GM13976 (cell line): Measurements from ENCODE around the gene CEACAM16.
"Not testable (repeated sequence)": the region's sequence is repeated elsewhere in the genome, so short reads cannot be mapped to it uniquely, and the experiment has no call there.

Experiments used
- DNase-seq: peaks from one replicate; pipeline ENCODE4 v3.0.0; 2012; ENCODE audit warnings: low spot score
- in situ Hi-C: fragments of 300-500 bp; cut with MboI; formaldehyde crosslinking; loops from one replicate; pipeline ENCODE4 v1.12.0; 2022; ENCODE audit warnings: low sequenced_read_pairs, mixed read lengths, inconsistent platforms; ENCODE audit not compliant: unreplicated experiment
- TF ChIP-seq, protein P1 (sequence below): IDR thresholded peaks from 2 replicates; pipeline ENCODE4 v1.5.1; 2012; ENCODE audit warnings: borderline replicate concordance, mild to moderate bottlenecking; ENCODE audit not compliant: insufficient read depth; ENCODE audit errors: extremely low read depth, missing control alignments, control extremely low read depth

Gene CEACAM16

DNA sequence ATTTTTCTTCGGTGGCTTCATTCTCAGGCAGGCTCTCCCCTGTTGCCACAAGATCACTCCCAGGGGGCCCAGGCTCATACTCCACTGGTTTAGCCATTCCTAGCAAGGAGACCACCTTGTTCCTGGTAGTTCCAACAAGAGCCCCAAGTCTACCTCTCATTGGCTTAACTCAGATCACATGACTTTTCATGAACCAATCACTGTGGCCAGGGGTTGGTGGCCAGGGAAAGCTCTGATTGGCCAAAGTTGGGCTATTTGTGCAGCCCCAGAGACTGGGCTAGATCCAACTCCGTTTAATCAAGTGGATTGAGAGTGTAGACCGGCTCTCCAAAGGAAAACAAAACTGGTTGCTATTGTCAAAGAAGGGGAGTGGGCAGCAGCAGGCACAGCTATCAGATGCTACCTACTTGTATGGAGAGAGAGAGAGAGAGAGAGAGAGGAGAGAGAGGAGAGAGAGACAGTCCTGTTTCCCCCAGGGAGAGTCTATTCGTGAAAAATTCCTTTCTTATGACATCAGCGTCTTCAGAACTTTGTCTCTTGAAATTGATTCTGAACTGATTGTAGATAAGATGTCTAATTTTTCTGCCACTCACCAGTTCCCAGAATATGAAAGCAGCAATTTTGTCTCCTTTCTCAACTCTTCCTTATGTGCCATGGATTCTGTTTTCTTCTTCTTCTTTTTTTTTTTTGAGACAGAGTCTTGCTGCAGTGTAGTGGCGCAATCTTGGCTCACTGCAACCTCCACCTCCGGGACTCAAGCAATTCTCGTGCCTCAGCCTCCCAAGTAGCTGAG lies 21.7 kb upstream of the CEACAM16 start:
- DNase-seq: no peak
- TF ChIP-seq, protein P1, sequence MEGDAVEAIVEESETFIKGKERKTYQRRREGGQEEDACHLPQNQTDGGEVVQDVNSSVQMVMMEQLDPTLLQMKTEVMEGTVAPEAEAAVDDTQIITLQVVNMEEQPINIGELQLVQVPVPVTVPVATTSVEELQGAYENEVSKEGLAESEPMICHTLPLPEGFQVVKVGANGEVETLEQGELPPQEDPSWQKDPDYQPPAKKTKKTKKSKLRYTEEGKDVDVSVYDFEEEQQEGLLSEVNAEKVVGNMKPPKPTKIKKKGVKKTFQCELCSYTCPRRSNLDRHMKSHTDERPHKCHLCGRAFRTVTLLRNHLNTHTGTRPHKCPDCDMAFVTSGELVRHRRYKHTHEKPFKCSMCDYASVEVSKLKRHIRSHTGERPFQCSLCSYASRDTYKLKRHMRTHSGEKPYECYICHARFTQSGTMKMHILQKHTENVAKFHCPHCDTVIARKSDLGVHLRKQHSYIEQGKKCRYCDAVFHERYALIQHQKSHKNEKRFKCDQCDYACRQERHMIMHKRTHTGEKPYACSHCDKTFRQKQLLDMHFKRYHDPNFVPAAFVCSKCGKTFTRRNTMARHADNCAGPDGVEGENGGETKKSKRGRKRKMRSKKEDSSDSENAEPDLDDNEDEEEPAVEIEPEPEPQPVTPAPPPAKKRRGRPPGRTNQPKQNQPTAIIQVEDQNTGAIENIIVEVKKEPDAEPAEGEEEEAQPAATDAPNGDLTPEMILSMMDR: no peak

DNA sequence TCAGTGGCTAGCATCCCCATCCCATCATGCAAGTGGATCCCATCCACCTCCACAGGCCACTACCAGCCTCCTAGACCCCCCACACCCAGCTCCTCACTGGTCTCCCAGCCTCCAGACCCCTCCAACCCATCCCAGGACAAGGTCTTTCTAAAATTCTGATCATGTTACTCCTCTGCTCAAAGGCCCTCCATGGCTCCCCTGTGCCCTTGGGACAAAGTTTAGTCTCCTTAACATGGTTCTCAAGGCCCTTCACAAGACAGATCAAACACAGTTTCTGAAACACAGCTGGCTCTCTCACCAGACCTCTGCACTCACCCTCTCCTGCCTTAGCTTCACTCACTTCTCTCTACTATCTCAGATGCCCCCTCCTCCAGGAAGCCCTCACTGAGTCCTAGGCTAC lies 18.4 kb upstream of the CEACAM16 start:
- in situ Hi-C loops: no loop called here
- TF ChIP-seq, protein P1: no peak

More for the DNA sequence above, 21.7 kb upstream of the CEACAM16 start:
- in situ Hi-C loops: no loop called here

DNA sequence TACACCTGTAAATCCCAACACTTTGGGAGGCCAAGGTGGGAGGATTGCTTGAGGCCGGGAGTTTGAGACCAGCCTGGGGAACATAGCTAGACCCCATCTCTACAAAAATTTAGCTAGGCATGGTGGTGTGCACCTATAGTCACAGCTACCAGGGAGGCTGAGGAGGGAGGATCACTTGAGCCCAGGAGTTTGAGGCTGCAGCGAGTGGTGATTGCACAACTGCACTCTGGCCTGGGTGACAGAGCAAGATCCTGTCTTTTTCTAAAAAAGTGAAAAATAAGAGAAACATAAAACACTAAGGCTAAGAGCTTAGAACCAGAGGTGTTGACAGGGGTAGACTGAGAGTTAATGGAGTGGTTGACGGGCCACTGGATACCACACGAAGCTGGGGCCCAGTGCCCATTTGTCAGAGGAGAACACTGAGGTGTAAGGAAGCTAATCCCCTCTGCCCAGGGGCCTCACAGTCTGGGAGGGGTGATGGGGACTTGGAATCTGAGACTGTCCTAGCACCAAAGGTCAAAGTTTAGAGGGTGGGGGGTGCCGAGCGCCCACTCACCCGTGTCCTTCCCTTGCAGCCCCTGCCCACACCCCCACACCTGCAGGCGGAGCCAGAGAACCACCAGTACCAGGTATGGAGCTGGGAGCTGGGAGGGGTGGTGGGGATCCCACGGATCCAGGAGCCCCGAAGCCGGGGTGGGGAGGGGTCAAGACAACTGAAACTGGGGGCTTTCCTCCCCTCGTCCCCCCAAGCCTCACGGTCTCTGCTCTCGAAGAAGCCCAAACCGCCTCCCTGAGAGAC lies 16.8 kb upstream of the CEACAM16 start:
- DNase-seq: no peak
- in situ Hi-C loops: no loop called here
- TF ChIP-seq, protein P1: no peak

More for the DNA sequence above, 18.4 kb upstream of the CEACAM16 start:
- DNase-seq: no peak

DNA sequence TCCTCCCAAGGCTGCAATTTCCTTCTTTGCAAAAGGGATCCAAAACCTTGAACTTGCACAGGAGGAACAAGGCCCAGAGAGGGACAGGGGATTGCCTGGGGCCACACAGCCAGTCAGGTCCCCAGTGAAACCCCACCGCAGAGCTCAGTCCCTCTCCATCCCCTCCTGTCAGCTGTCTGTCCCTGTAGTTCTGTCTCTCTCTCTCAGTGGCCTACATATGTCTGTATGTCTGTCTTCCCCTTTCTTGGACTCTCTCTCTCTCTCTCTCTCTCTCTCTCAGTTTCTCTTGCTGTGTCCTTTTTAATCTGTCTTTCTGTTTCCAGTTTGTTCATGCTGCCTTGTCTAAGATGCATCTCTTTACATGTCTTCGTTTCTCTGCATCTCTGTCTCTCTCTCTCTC lies 16.1 kb upstream of the CEACAM16 start:
- in situ Hi-C loops: no loop called here
- TF ChIP-seq, protein P1: no peak
- no peak for DNase-seq

DNA sequence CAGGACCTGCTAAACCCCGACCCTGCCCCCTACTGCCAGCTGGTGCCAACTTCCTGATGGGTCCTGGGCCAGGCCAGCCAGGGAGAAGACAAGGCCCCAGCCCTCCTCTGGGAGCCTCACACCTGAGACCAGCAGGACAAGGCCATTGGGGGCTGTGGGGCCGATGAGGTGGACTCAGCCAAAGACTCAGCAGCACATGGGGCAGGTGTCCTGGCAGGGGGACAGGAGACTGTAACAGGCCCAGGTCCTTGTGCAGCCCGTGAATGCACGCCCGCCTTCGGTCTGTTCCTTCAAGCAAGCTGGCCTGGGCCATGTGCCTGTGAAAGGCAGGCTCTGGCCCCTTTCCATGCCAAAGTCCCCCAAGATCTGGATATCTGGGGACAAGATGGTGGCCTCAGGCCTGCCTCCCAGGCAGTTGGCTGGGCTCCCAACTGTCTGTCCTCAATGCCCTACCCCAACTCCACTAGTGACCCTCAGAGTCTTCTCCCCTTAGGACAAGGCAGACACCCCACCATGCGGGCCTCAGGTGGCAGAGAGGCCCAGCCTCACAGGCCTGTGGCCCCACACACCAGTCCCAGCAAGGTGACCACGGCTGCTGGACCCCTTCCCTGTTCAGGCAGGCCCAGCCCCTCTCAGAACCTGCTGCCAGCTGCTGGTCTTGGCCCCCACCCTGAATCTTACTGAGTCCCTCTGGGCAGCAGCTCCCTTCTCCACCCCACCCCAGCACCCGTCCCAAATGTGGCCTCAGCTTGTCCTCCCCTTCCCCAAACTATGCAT lies 15.3 kb upstream of the CEACAM16 start:
- TF ChIP-seq, protein P1: no peak
- in situ Hi-C loops: no loop called here
- DNase-seq: no peak

DNA sequence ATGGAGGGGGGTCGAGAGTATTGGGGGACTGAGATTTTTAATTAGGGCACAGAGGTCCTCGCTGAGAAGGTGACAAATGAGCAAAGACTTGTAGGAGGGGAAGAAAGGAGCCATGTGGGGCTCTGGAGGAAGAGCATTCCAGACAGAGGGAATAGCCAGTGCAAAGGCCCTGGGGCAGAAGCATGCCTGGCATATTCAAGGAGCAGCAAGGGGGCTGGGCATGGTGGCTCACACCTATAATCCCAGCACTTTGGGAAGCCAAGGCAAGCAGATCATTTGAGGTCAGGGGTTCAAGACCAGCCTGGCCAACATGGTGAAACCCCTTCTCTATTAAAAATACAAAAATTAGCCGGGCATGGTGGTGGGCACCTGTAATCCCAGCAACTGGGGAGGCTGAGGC lies 14.6 kb upstream of the CEACAM16 start:
- DNase-seq, in situ Hi-C loops: not testable (repeated sequence)
